SJSA1 (cell line): ENCODE data around the gene PYHIN1. TPM values are rescaled to one million over a fixed set of nuclear protein-coding genes. Genes with fewer than 3 reads are reported as not detected.
A peak's percentile ranks its signal among the peaks of the same experiment; 100 is the strongest.
"Not testable (repeated sequence)": the region's sequence is repeated elsewhere in the genome, so short reads cannot be mapped to it uniquely, and the experiment has no call there.

Source experiments
- DNase-seq, 2 experiments: peaks; one replicate each; pipeline ENCODE4 v3.0.0-alpha.2; 2015 to 2020; ENCODE audit warnings: low spot score in 2 of 2, low read depth in 1 of 2
- H3K27ac ChIP-seq: fragments of 250-450 bp; sonication (Bioruptor Pico); 2 replicates; pipeline ENCODE4 v1.5.1; 2020; ENCODE audit warnings: mild to moderate bottlenecking, moderate library complexity
- H3K27me3 ChIP-seq: fragments of 250-450 bp; sonication (Bioruptor Pico); replicated peaks from 2 replicates; pipeline ENCODE4 v1.5.1; 2020; ENCODE audit warnings: mild to moderate bottlenecking, moderate library complexity
- H3K36me3 ChIP-seq: fragments of 250-450 bp; sonication (Bioruptor Pico); 2 replicates; pipeline ENCODE4 v1.5.1; 2020; ENCODE audit warnings: mild to moderate bottlenecking
- H3K4me1 ChIP-seq: fragments of 250-450 bp; sonication (Bioruptor Pico); replicated peaks from 2 replicates; pipeline ENCODE4 v1.6.1; 2021; ENCODE audit warnings: mild to moderate bottlenecking
- H3K4me3 ChIP-seq: fragments of 250-450 bp; sonication (Bioruptor Pico); 2 replicates; pipeline ENCODE4 v1.5.1; 2020; ENCODE audit warnings: mild to moderate bottlenecking
- H3K9me3 ChIP-seq: fragments of 250-450 bp; sonication (Bioruptor Pico); replicated peaks from 2 replicates; pipeline ENCODE4 v1.5.1; 2020; ENCODE audit warnings: mild to moderate bottlenecking
- total RNA-seq: library from RNA; depleted of rRNA; stranded (reverse); fragments of >200 nt; shearing (Covaris generic); gene quantifications from 2 replicates; pipeline ENCODE4 v1.2.3, GENCODE V29; 2014; rRNA removed

PYHIN1 gene
- total RNA-seq, 1 experiment from 2014 or later, result not detected

- peak overlapping the region; percentile 89 for H3K27ac ChIP-seq
- H3K4me1 ChIP-seq, result peaks cover 42% of the 10 kb centered on the region
- peak in 1 of 2 experiments; percentile 21 for DNase-seq
- H3K4me3 ChIP-seq, result peak overlapping the region; percentile 48
- peaks cover 32% of the 10 kb centered on the region for H3K36me3 ChIP-seq
- H3K27me3 ChIP-seq, H3K9me3 ChIP-seq: not testable (repeated sequence)
Measured at GRCh38 chr1:159011001-159011400, 79.6 kb downstream of the PYHIN1 start.

- peaks cover 39% of the 10 kb centered on the region for H3K36me3 ChIP-seq
- H3K27me3 ChIP-seq, result no peaks in the 10 kb centered on the region
- H3K27ac ChIP-seq, result no peak overlapping the region
- no peaks in the 10 kb centered on the region for H3K9me3 ChIP-seq
- peaks cover 42% of the 10 kb centered on the region for H3K4me1 ChIP-seq
- no peak for DNase-seq
- H3K4me3 ChIP-seq, result no peak overlapping the region; the same call in 1 of the 2 replicates
Measured at GRCh38 chr1:159011751-159012150, 80.4 kb downstream of the PYHIN1 start.

GRCh38 chr1:159012495-159012894 lies 81.1 kb downstream of the PYHIN1 start:
- no peak overlapping the region; the same call in 1 of the 2 replicates for H3K4me3 ChIP-seq
- H3K27ac ChIP-seq, result peak overlapping the region; percentile 14; the same call in 1 of the 2 replicates
- peaks cover 47% of the 10 kb centered on the region for H3K36me3 ChIP-seq
- DNase-seq, result peak in 1 of 2 experiments; percentile 13
- no peaks in the 10 kb centered on the region for H3K9me3 ChIP-seq
- H3K4me1 ChIP-seq, result peaks cover 42% of the 10 kb centered on the region
- H3K27me3 ChIP-seq, result no peaks in the 10 kb centered on the region

- Histone ChIP-seq H3K4me3 (no peak overlapping the region), H3K27ac (no peak overlapping the region), H3K27me3 (no peaks in the 10 kb centered on the region), H3K4me1 (peaks cover 35% of the 10 kb centered on the region), H3K9me3 (no peaks in the 10 kb centered on the region), H3K36me3 (peaks cover 63% of the 10 kb centered on the region)
- no peak for DNase-seq
Measured at GRCh38 chr1:159014003-159014571, 82.7 kb downstream of the PYHIN1 start.

GRCh38 chr1:159014851-159015250 lies 83.5 kb downstream of the PYHIN1 start:
- H3K27ac ChIP-seq, result peak overlapping the region; percentile 47
- no peak overlapping the region for H3K4me3 ChIP-seq
- H3K36me3 ChIP-seq, result peaks cover 68% of the 10 kb centered on the region
- H3K4me1 ChIP-seq, result peaks cover 29% of the 10 kb centered on the region
- DNase-seq, result no peak
- H3K9me3 ChIP-seq, result no peaks in the 10 kb centered on the region
- H3K27me3 ChIP-seq, result no peaks in the 10 kb centered on the region

GRCh38 chr1:159015440-159015909 lies 84.1 kb downstream of the PYHIN1 start:
- H3K27me3 ChIP-seq, result no peaks in the 10 kb centered on the region
- H3K36me3 ChIP-seq, result peaks cover 74% of the 10 kb centered on the region
- H3K27ac ChIP-seq, result peak overlapping the region; percentile 47
- H3K4me1 ChIP-seq, result peaks cover 29% of the 10 kb centered on the region
- peak; percentile 71 to 80 for DNase-seq
- no peaks in the 10 kb centered on the region for H3K9me3 ChIP-seq
- H3K4me3 ChIP-seq, result no peak overlapping the region

GRCh38 chr1:159023723-159024122 lies 92.4 kb downstream of the PYHIN1 start:
- Histone ChIP-seq H3K4me1 (no peaks in the 10 kb centered on the region), H3K27me3 (no peaks in the 10 kb centered on the region), H3K36me3 (peaks cover 59% of the 10 kb centered on the region), H3K9me3 (no peaks in the 10 kb centered on the region), H3K27ac (no peak overlapping the region), H3K4me3 (no peak overlapping the region)
- no peak for DNase-seq

GRCh38 chr1:159025043-159025442 lies 93.7 kb downstream of the PYHIN1 start:
- DNase-seq, result no peak
- Histone ChIP-seq H3K4me3 (no peak overlapping the region), H3K36me3 (peaks cover 52% of the 10 kb centered on the region), H3K27ac (no peak overlapping the region), H3K27me3 (no peaks in the 10 kb centered on the region), H3K9me3 (no peaks in the 10 kb centered on the region), H3K4me1 (no peaks in the 10 kb centered on the region)

Other genes starting within 250 kb of the PYHIN1 start
- gene SPTA1, start 244.8 kb upstream of the PYHIN1 start, total RNA-seq, result not detected in 2 replicates
- gene OR6K2, start 230.9 kb upstream of the PYHIN1 start, total RNA-seq, result not detected in 2 replicates
- not detected in 2 replicates for gene OR6K3, start 210.8 kb upstream of the PYHIN1 start, total RNA-seq
- not detected in 2 replicates for gene OR6K6, start 176.8 kb upstream of the PYHIN1 start, total RNA-seq
- not detected in 2 replicates for gene OR6N1, start 159.4 kb upstream of the PYHIN1 start, total RNA-seq
- gene OR6N2, start 150.3 kb upstream of the PYHIN1 start, total RNA-seq, result not detected in 2 replicates
- gene MNDA, start 100.2 kb upstream of the PYHIN1 start, total RNA-seq, result not detected in 2 replicates
- 26.1 and 27.1 TPM in 2 replicates for gene IFI16, start 78.4 kb downstream of the PYHIN1 start, total RNA-seq
- not detected in 2 replicates for gene AIM2, start 145.2 kb downstream of the PYHIN1 start, total RNA-seq
- not detected in 2 replicates for gene CADM3, start 240.1 kb downstream of the PYHIN1 start, total RNA-seq